SK-N-SH (cell line): ENCODE data around the gene GALNT5. TPM values are rescaled to one million over a fixed set of nuclear protein-coding genes. Genes with fewer than 3 reads are reported as not detected.

ENCODE experiments used
- CTCF ChIA-PET: fragments of 300-600, 350-600 bp; formaldehyde crosslinking; extraction: SDS; loops from one replicate; lab custom pipeline; 2021; lab: Yijun Ruan, JAX
- POLR2A ChIA-PET: fragments of 350-600 bp; sonication (Branson Sonifier 250); formaldehyde crosslinking; extraction: SDS; loops from one replicate; lab custom pipeline; 2020; ENCODE audit warnings: antibody characterized with exemption, inconsistent platforms; lab: Yijun Ruan, JAX
- DNase-seq: peaks from one replicate; pipeline ENCODE4 v3.0.0; 2012
- H2AFZ ChIP-seq: fragments of 200-600 bp; sonication (generic); 2 replicates; pipeline ENCODE4 v1.8.1; 2016; ENCODE audit warnings: antibody characterized with exemption, mild to moderate bottlenecking, low read depth
- H3F3A ChIP-seq: fragments of 200-600 bp; sonication (generic); replicated peaks from 2 replicates; pipeline ENCODE3; 2016; ENCODE audit warnings: antibody characterized with exemption, mild to moderate bottlenecking; ENCODE audit not compliant: insufficient read depth
- H3K27ac ChIP-seq, 2 experiments: fragments of 200-500 bp in 1 of 2; fragments of 200-600 bp in 1 of 2; sonication (Bioruptor generic) in 1 of 2; sonication (generic), shearing (Covaris generic) in 1 of 2; 2 replicates each; pipeline versions ENCODE4 v1.5.1 to v1.6.1; 2014 to 2016; ENCODE audit warnings: low read depth in 2 of 2, inconsistent platforms in 1 of 2, low read length in 1 of 2, mild to moderate bottlenecking in 1 of 2, mixed read lengths in 1 of 2
- H3K27me3 ChIP-seq: fragments of 200-600 bp; sonication (generic), shearing (Covaris generic); 2 replicates; pipeline ENCODE4 v1.6.1; 2016; ENCODE audit warnings: mixed run types; ENCODE audit not compliant: insufficient read depth
- H3K36me3 ChIP-seq, 2 experiments: fragments of 200-500 bp in 1 of 2; fragments of 200-600 bp in 1 of 2; sonication (Bioruptor generic) in 1 of 2; sonication (generic) in 1 of 2; replicated peaks in 1 of 2; 2 replicates each; pipeline versions ENCODE3 to v1.5.1; 2014 to 2016; ENCODE audit warnings: low read length in 1 of 2, mild to moderate bottlenecking in 1 of 2; ENCODE audit not compliant: insufficient read depth in 2 of 2, control insufficient read depth in 1 of 2
- H3K4me1 ChIP-seq, 2 experiments: fragments of 200-500 bp in 1 of 2; fragments of 200-600 bp in 1 of 2; sonication (Bioruptor generic) in 1 of 2; sonication (generic), shearing (Covaris generic) in 1 of 2; 2 replicates each; pipeline versions ENCODE4 v1.5.1 to v1.6.1; 2014 to 2016; ENCODE audit warnings: low read depth in 1 of 2, low read length in 1 of 2, mixed run types in 1 of 2; ENCODE audit not compliant: insufficient read depth in 2 of 2, control insufficient read depth in 1 of 2
- H3K4me2 ChIP-seq: fragments of 200-600 bp; sonication (generic), shearing (Covaris generic); 2 replicates; pipeline ENCODE4 v1.6.1; 2017; ENCODE audit warnings: mixed run types
- H3K4me3 ChIP-seq, 2 experiments: fragments of 200-500 bp in 1 of 2; fragments of 200-600 bp in 1 of 2; sonication (Bioruptor generic) in 1 of 2; sonication (generic), shearing (Covaris generic) in 1 of 2; 2 replicates each; pipeline versions ENCODE4 v1.5.1 to v1.8.1; 2014 to 2016; ENCODE audit warnings: low read depth in 2 of 2, inconsistent platforms in 1 of 2, low read length in 1 of 2, mild to moderate bottlenecking in 1 of 2, mixed read lengths in 1 of 2, moderate library complexity in 1 of 2
- H3K79me2 ChIP-seq: fragments of 200-600 bp; sonication (generic); 2 replicates; pipeline ENCODE4 v1.8.1; 2017; ENCODE audit warnings: mild to moderate bottlenecking; ENCODE audit not compliant: insufficient read depth
- H3K9ac ChIP-seq: fragments of 200-600 bp; sonication (generic); 2 replicates; pipeline ENCODE4 v1.6.1; 2017; ENCODE audit warnings: mixed run types
- H3K9me2 ChIP-seq: fragments of 200-600 bp; sonication (generic); 2 replicates; pipeline ENCODE4 v1.6.1; 2017; ENCODE audit warnings: mixed run types
- H3K9me3 ChIP-seq: fragments of 200-600 bp; sonication (generic); 2 replicates; pipeline ENCODE4 v1.6.1; 2017; ENCODE audit warnings: mixed run types, mild to moderate bottlenecking, moderate library complexity
- H4K20me1 ChIP-seq: fragments of 200-600 bp; sonication (generic); 2 replicates; pipeline ENCODE4 v1.6.1; 2017; ENCODE audit warnings: mild to moderate bottlenecking, mixed run types; ENCODE audit not compliant: insufficient read depth
- EP300 ChIP-seq, 2 experiments: IDR thresholded peaks; 2 replicates each; pipeline versions ENCODE4 v1.4.0 to v1.6.1; 2012; ENCODE audit warnings: borderline replicate concordance in 1 of 2, low read depth in 1 of 2, low read length in 1 of 2
- FOSL2 ChIP-seq: IDR thresholded peaks from 2 replicates; pipeline ENCODE4 v1.4.0; 2012; ENCODE audit warnings: low read depth, mild to moderate bottlenecking, moderate library complexity, borderline replicate concordance
- MAX ChIP-seq: IDR thresholded peaks from 2 replicates; pipeline ENCODE4 v1.4.0; 2012; ENCODE audit warnings: low read depth
- MEF2A ChIP-seq: IDR thresholded peaks from 2 replicates; pipeline ENCODE4 v1.4.0; 2012; ENCODE audit warnings: low read depth, borderline replicate concordance
- MXI1 ChIP-seq: IDR thresholded peaks from 2 replicates; pipeline ENCODE4 v1.6.1; 2012; ENCODE audit warnings: mild to moderate bottlenecking, low read depth, low read length, improper control_type of control experiment
- NFIC ChIP-seq: IDR thresholded peaks from 2 replicates; pipeline ENCODE4 v1.4.0; 2012; ENCODE audit warnings: borderline replicate concordance
- NRF1 ChIP-seq: IDR thresholded peaks from 2 replicates; pipeline ENCODE4 v1.6.1; 2012; ENCODE audit warnings: low read depth, mild to moderate bottlenecking, low read length
- POLR2AphosphoS5 ChIP-seq: IDR thresholded peaks from 2 replicates; pipeline ENCODE4 v1.6.1; 2012; ENCODE audit warnings: low read depth, low read length
- RAD21 ChIP-seq: IDR thresholded peaks from 2 replicates; pipeline ENCODE4 v1.6.1; 2012; ENCODE audit warnings: mild to moderate bottlenecking, low read length
- RXRA ChIP-seq: IDR thresholded peaks from 2 replicates; pipeline ENCODE4 v1.4.0; 2012; ENCODE audit warnings: low read depth, mild to moderate bottlenecking, borderline replicate concordance
- SMC3 ChIP-seq: IDR thresholded peaks from 2 replicates; pipeline ENCODE4 v1.6.1; 2012; ENCODE audit warnings: low read depth, low read length, improper control_type of control experiment
- TAF1 ChIP-seq: IDR thresholded peaks from 2 replicates; pipeline ENCODE4 v1.6.1; 2012; ENCODE audit warnings: low read depth, mild to moderate bottlenecking, low read length, moderate library complexity, borderline replicate concordance
- TCF12 ChIP-seq: IDR thresholded peaks from 2 replicates; pipeline ENCODE4 v1.4.0; 2012
- TEAD4 ChIP-seq: IDR thresholded peaks from 2 replicates; pipeline ENCODE4 v1.4.0; 2012; ENCODE audit warnings: mild to moderate bottlenecking, borderline replicate concordance; ENCODE audit not compliant: insufficient read depth
- WGBS: methylation state at CpG from one replicate; pipeline ENCODE4 v1.1.6; 2017; ENCODE audit warnings: low lambda C conversion rate; 5-methylcytosine and 5-hydroxymethylcytosine counted together
- polyA plus RNA-seq, 3 experiments: library from polyadenylated mRNA; depleted of rRNA; stranded (reverse); fragments of >200 nt; gene quantifications; 2 replicates each; pipeline ENCODE4 v1.2.3, GENCODE V29; 2012
- TF ChIP-seq, protein P1 (sequence below): fragments of 150-350 bp; IDR thresholded peaks from 2 replicates; pipeline ENCODE4 v1.6.1; 2017; ENCODE audit warnings: antibody characterized with exemption, low read length, low read depth, borderline replicate concordance
- TF ChIP-seq, protein P2 (sequence below): IDR thresholded peaks from 2 replicates; pipeline ENCODE4 v1.6.1; 2012; ENCODE audit warnings: mild to moderate bottlenecking, low read depth, low read length, moderate library complexity
- TF ChIP-seq, protein P3 (sequence below): fragments of 200-600 bp; sonication (generic); IDR thresholded peaks from 2 replicates; pipeline ENCODE4 v1.6.1; 2017; ENCODE audit warnings: antibody characterized with exemption, mild to moderate bottlenecking, moderate library complexity

The GALNT5 gene
- polyA plus RNA-seq, 1 of the 3 experiments (the other 2 are of a cell fraction): 10.4 TPM

GRCh38 chr2:157252529-157252928, 5.0 kb upstream of the GALNT5 start:
- Histone ChIP-seq H3K4me3 (no peak overlapping the region), H4K20me1 (no peaks in the 10 kb centered on the region), H3K9me3 (no peaks in the 10 kb centered on the region), H3F3A (peaks cover 4% of the 10 kb centered on the region), H3K4me2 (no peak overlapping the region), H3K27me3 (no peaks in the 10 kb centered on the region), H3K9ac (no peak overlapping the region), H3K27ac (no peak overlapping the region), H3K79me2 (no peaks in the 10 kb centered on the region), H2AFZ (no peak overlapping the region), H3K4me1 (no peaks in the 10 kb centered on the region; a peak in 1 of 4 replicates), H3K9me2 (no peaks in the 10 kb centered on the region), H3K36me3 (no peaks in the 10 kb centered on the region)
- no peak for TF ChIP-seq POLR2AphosphoS5
- no peak for TF ChIP-seq NFIC
- no peak for TF ChIP-seq MEF2A
- TF ChIP-seq TAF1: no peak
- ChIA-PET CTCF (interaction anchor here (0.8 to 1.5 kb wide), 2 partner anchors 11 to 13 kb away, joined by 3 read pairs; no protein-coding TSS in a partner anchor), POLR2A (no interaction called here)
- no peak for DNase-seq
- 70% methylated on average over 4 of the region's 4 CpGs for WGBS

DNA sequence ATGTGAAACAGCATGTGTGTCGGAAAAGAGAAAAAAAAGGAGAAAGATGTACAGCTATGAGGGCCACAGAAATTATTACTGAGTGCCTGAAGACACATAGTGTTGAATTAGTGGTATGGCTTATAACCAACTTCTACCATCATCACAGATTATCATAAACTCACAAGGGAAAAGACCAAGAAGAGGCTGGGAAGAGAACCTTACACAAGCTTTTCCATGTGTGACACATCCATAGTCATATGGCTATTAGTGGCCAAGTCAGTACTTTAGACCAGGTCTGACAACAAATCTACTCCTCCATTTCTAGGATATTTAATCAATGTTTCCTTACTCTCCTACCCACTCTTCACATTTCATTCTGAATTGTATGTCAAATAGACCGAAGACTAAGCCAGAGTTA, 3.5 kb upstream of the GALNT5 start:
- Histone ChIP-seq H3K9me3 (no peaks in the 10 kb centered on the region), H3K27ac (no peak overlapping the region), H2AFZ (no peak overlapping the region), H3F3A (no peaks in the 10 kb centered on the region), H3K79me2 (no peaks in the 10 kb centered on the region), H3K36me3 (no peaks in the 10 kb centered on the region), H3K27me3 (no peaks in the 10 kb centered on the region), H3K4me3 (no peak overlapping the region), H4K20me1 (no peaks in the 10 kb centered on the region), H3K9ac (no peak overlapping the region), H3K4me2 (no peak overlapping the region), H3K9me2 (no peaks in the 10 kb centered on the region), H3K4me1 (no peaks in the 10 kb centered on the region; a peak in 1 of 4 replicates)
- TF ChIP-seq MXI1 (no peak), TEAD4 (no peak), MAX (no peak), TCF12 (no peak)
- no peak for DNase-seq
- ChIA-PET POLR2A (no interaction called here), CTCF (no interaction called here)
- WGBS: 67% methylated on average over 2 of the region's 2 CpGs

DNA sequence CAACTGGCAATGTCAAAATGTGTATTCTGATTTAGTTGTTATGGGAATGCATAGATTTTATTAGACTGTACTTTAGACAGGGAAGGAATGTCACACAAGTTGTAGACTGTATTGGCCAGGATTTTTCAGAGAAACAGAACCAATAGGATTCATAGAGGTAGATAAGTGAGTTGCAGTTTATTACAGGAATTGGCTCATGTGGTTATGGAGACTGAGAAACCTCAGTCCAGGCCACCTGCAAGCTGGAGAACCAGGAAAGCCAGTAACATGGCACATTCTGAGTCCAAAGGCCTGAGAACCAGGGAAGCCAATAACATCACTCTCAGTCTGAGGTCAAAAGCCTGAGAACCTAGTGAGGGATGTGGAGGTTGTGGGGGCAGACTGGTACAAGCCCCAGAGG, 1.8 kb upstream of the GALNT5 start:
- Histone ChIP-seq H3K4me2 (no peak overlapping the region), H4K20me1 (no peaks in the 10 kb centered on the region), H3K79me2 (no peaks in the 10 kb centered on the region), H3K36me3 (no peaks in the 10 kb centered on the region), H3K27ac (no peak overlapping the region), H2AFZ (no peak overlapping the region), H3K27me3 (no peaks in the 10 kb centered on the region), H3K9me3 (no peaks in the 10 kb centered on the region), H3K4me1 (no peaks in the 10 kb centered on the region; a peak in 2 of 4 replicates), H3F3A (peaks cover 7% of the 10 kb centered on the region), H3K9me2 (no peaks in the 10 kb centered on the region), H3K9ac (no peak overlapping the region), H3K4me3 (no peak overlapping the region)
- CTCF ChIA-PET: no interaction called here
- POLR2A ChIA-PET: no interaction called here
- DNase-seq: no peak
- TF ChIP-seq, protein P1, sequence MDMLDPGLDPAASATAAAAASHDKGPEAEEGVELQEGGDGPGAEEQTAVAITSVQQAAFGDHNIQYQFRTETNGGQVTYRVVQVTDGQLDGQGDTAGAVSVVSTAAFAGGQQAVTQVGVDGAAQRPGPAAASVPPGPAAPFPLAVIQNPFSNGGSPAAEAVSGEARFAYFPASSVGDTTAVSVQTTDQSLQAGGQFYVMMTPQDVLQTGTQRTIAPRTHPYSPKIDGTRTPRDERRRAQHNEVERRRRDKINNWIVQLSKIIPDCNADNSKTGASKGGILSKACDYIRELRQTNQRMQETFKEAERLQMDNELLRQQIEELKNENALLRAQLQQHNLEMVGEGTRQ: no peak
- TF ChIP-seq FOSL2 (no peak), EP300 (IDR thresholded peaks at IDR 0.05; ENCODE audit: borderline replicate concordance in 1 of 2, low read depth in 1 of 2, low read length in 1 of 2) (no peak), RXRA (no peak), TAF1 (no peak), RAD21 (no peak), SMC3 (no peak), NRF1 (no peak)
- TF ChIP-seq, protein P2, sequence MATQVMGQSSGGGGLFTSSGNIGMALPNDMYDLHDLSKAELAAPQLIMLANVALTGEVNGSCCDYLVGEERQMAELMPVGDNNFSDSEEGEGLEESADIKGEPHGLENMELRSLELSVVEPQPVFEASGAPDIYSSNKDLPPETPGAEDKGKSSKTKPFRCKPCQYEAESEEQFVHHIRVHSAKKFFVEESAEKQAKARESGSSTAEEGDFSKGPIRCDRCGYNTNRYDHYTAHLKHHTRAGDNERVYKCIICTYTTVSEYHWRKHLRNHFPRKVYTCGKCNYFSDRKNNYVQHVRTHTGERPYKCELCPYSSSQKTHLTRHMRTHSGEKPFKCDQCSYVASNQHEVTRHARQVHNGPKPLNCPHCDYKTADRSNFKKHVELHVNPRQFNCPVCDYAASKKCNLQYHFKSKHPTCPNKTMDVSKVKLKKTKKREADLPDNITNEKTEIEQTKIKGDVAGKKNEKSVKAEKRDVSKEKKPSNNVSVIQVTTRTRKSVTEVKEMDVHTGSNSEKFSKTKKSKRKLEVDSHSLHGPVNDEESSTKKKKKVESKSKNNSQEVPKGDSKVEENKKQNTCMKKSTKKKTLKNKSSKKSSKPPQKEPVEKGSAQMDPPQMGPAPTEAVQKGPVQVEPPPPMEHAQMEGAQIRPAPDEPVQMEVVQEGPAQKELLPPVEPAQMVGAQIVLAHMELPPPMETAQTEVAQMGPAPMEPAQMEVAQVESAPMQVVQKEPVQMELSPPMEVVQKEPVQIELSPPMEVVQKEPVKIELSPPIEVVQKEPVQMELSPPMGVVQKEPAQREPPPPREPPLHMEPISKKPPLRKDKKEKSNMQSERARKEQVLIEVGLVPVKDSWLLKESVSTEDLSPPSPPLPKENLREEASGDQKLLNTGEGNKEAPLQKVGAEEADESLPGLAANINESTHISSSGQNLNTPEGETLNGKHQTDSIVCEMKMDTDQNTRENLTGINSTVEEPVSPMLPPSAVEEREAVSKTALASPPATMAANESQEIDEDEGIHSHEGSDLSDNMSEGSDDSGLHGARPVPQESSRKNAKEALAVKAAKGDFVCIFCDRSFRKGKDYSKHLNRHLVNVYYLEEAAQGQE: no peak
- TF ChIP-seq, protein P3, sequence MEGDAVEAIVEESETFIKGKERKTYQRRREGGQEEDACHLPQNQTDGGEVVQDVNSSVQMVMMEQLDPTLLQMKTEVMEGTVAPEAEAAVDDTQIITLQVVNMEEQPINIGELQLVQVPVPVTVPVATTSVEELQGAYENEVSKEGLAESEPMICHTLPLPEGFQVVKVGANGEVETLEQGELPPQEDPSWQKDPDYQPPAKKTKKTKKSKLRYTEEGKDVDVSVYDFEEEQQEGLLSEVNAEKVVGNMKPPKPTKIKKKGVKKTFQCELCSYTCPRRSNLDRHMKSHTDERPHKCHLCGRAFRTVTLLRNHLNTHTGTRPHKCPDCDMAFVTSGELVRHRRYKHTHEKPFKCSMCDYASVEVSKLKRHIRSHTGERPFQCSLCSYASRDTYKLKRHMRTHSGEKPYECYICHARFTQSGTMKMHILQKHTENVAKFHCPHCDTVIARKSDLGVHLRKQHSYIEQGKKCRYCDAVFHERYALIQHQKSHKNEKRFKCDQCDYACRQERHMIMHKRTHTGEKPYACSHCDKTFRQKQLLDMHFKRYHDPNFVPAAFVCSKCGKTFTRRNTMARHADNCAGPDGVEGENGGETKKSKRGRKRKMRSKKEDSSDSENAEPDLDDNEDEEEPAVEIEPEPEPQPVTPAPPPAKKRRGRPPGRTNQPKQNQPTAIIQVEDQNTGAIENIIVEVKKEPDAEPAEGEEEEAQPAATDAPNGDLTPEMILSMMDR: no peak
